B cell (primary cell): ENCODE measurements around the gene ATP9A. TPM values are rescaled to one million over a fixed set of nuclear protein-coding genes. Genes with fewer than 3 reads are reported as not detected.

Source experiments
- ATAC-seq: fragments of 200-7000 bp; cut with Tn5 transposase; one replicate; pipeline ENCODE4 v1.10.0; 2021; ENCODE audit warnings: low read depth, mild to moderate bottlenecking, moderate number of reproducible peaks, moderate library complexity
- CTCF ChIA-PET: fragments of 350-600 bp; sonication (Branson Sonifier 250); formaldehyde crosslinking; loops from one replicate; lab custom pipeline; 2021; ENCODE audit warnings: antibody characterized with exemption, inconsistent platforms; lab: Charles Lee
- POLR2A ChIA-PET: fragments of 350-600 bp; sonication (Branson Sonifier 250); formaldehyde crosslinking; loops from one replicate; lab custom pipeline; 2021; ENCODE audit warnings: antibody characterized with exemption; lab: Charles Lee
- DNase-seq: peaks from one replicate; pipeline ENCODE4 v3.0.0; 2013
- H2AFZ ChIP-seq: 2 replicates; pipeline ENCODE4 v1.6.1; 2012; ENCODE audit warnings: mild to moderate bottlenecking, low read depth, low read length; ENCODE audit not compliant: insufficient read depth, poor library complexity, severe bottlenecking
- H3K27ac ChIP-seq, 2 donors: 1 replicate in 1 of 2; 2 replicates in 1 of 2; pipeline ENCODE4 v1.5.1; 2012 to 2013; ENCODE audit warnings: low read length in 2 of 2, mild to moderate bottlenecking in 2 of 2, moderate library complexity in 1 of 2
- H3K27me3 ChIP-seq, 4 experiments: fragments of 200-600 bp in 1 of 4; sonication (generic) in 1 of 4; replicated peaks in 1 of 4; 1 replicate in 2 of 4; 2 replicates in 2 of 4; pipeline versions ENCODE4 v1.6.1 to v1.7.0; 2013 to 2016; ENCODE audit warnings: low read length in 3 of 4, mild to moderate bottlenecking in 2 of 4, mixed read lengths in 1 of 4, moderate library complexity in 1 of 4; ENCODE audit not compliant: insufficient read depth in 4 of 4, control insufficient read depth in 3 of 4; ENCODE audit errors: control extremely low read depth in 1 of 4
- H3K36me3 ChIP-seq, 2 experiments: replicated peaks in 1 of 2; 1 replicate in 1 of 2; 2 replicates in 1 of 2; pipeline versions ENCODE4 v1.6.1 to v1.7.1; 2013; ENCODE audit warnings: low read length in 1 of 2; ENCODE audit not compliant: insufficient read depth in 2 of 2, control insufficient read depth in 1 of 2; ENCODE audit errors: control extremely low read depth in 1 of 2, extremely low read depth in 1 of 2
- H3K4me1 ChIP-seq, 2 donors: fragments of 200-600 bp in 1 of 2; sonication (generic) in 1 of 2; 1 replicate in 1 of 2; 2 replicates in 1 of 2; pipeline versions ENCODE4 v1.5.1 to v1.6.1; 2013 to 2017; ENCODE audit warnings: low read length in 2 of 2; ENCODE audit not compliant: control insufficient read depth in 2 of 2, insufficient read depth in 2 of 2
- H3K4me2 ChIP-seq: replicated peaks from 2 replicates; pipeline ENCODE3; 2012; ENCODE audit warnings: mild to moderate bottlenecking, low read depth, low read length; ENCODE audit not compliant: poor library complexity, severe bottlenecking
- H3K4me3 ChIP-seq, 5 experiments: fragments of 200-600 bp in 1 of 5; sonication (generic) in 1 of 5; 1 replicate in 3 of 5; 2 replicates in 2 of 5; pipeline versions ENCODE4 v1.5.1 to v1.7.0; 2011 to 2016; ENCODE audit warnings: low read length in 4 of 5, mild to moderate bottlenecking in 4 of 5, low read depth in 2 of 5, control low read depth in 1 of 5, moderate library complexity in 1 of 5; ENCODE audit not compliant: insufficient read depth in 1 of 5; ENCODE audit errors: control extremely low read depth in 1 of 5, extremely low read depth in 1 of 5
- H3K79me2 ChIP-seq: fragments of 200-600 bp; sonication (generic); one replicate; pipeline ENCODE4 v1.6.0; 2016; ENCODE audit warnings: low read length; ENCODE audit not compliant: control insufficient read depth, insufficient read depth
- H3K9ac ChIP-seq: fragments of 200-600 bp; sonication (generic); 2 replicates; pipeline ENCODE4 v1.6.1; 2017; ENCODE audit warnings: mild to moderate bottlenecking, low read length, moderate library complexity
- H3K9me3 ChIP-seq, 3 donors: one replicate each; pipeline versions ENCODE4 v1.6.1 to v1.7.1; 2013; ENCODE audit warnings: low read length in 2 of 3; ENCODE audit not compliant: control insufficient read depth in 2 of 3, insufficient read depth in 1 of 3; ENCODE audit errors: control extremely low read depth in 1 of 3
- H4K20me1 ChIP-seq: 2 replicates; pipeline ENCODE4 v1.6.0; 2012; ENCODE audit warnings: mild to moderate bottlenecking, low read length; ENCODE audit not compliant: insufficient read depth, control insufficient read depth, poor library complexity, severe bottlenecking
- H3K27ac Mint-ChIP-seq: one replicate; pipeline ENCODE4 v1.8.0; 2021; ENCODE audit warnings: mixed read lengths
- H3K27me3 Mint-ChIP-seq: one replicate; pipeline ENCODE4 v1.8.0; 2021; ENCODE audit warnings: mixed read lengths
- H3K4me1 Mint-ChIP-seq: one replicate; pipeline ENCODE4 v1.8.0; 2021; ENCODE audit warnings: mixed read lengths
- H3K4me3 Mint-ChIP-seq: one replicate; pipeline ENCODE4 v1.8.0; 2021; ENCODE audit warnings: mixed read lengths
- H3K9me3 Mint-ChIP-seq: one replicate; pipeline ENCODE4 v1.8.0; 2022; ENCODE audit warnings: mixed read lengths; ENCODE audit not compliant: insufficient read depth
- CTCF ChIP-seq: fragments of 200-600 bp; IDR thresholded peaks from one replicate; pipeline ENCODE4 v1.8.0; 2022; ENCODE audit warnings: antibody characterized with exemption, mild to moderate bottlenecking
- EZH2 ChIP-seq: IDR thresholded peaks from 2 replicates; pipeline ENCODE4 v1.6.1; 2012; ENCODE audit warnings: borderline replicate concordance, low read depth, mild to moderate bottlenecking, moderate library complexity, low read length; ENCODE audit not compliant: insufficient read depth, poor library complexity, severe bottlenecking
- WGBS: methylation state at CpG from one replicate; pipeline ENCODE4 v1.1.5; 2013; ENCODE audit warnings: missing lambda C conversion rate; ENCODE audit not compliant: insufficient coverage; 5-methylcytosine and 5-hydroxymethylcytosine counted together
- intact Hi-C: fragments of 100-400 bp; cut with micrococcal nuclease; formaldehyde crosslinking; loops from one replicate; pipeline ENCODE4 v1.10.0; 2022
- polyA plus RNA-seq: library from polyadenylated mRNA; depleted of rRNA; stranded (reverse); fragments of >200 nt; gene quantifications from 2 replicates; pipeline ENCODE4 v1.2.3, GENCODE V29; 2012
- total RNA-seq, 2 donors: library from RNA; stranded (reverse); fragments of 120-200 nt in 1 of 2; gene quantifications; 1 replicate in 1 of 2; 2 replicates in 1 of 2; pipeline versions ENCODE4 v1.2.3 to v1.2.4, GENCODE V29; 2013 to 2022

The ATP9A gene
- total and polyA plus RNA-seq, 2 donors (not counting 1 experiment from before 2014, with no cell fraction given), result 0.13 to 0.22 TPM

GRCh38 chr20:51732096-51732791 is 35.9 kb downstream of the ATP9A start:
- intact Hi-C loops, result no loop called here
- no peaks in the 10 kb centered on the region for H3K9me3 ChIP-seq
- Mint-ChIP-seq H3K27ac (no peak overlapping the region), H3K27me3 (peaks cover 5% of the 10 kb centered on the region), H3K9me3 (no peaks in the 10 kb centered on the region), H3K4me1 (no peaks in the 10 kb centered on the region), H3K4me3 (no peak overlapping the region)
- no peaks in the 10 kb centered on the region for H3K79me2 ChIP-seq
- ChIA-PET CTCF (no interaction called here), POLR2A (no interaction called here)
- WGBS, result 82% methylated on average over 9 of the region's 12 CpGs
- no peaks in the 10 kb centered on the region for H3K36me3 ChIP-seq
- no peaks in the 10 kb centered on the region for H4K20me1 ChIP-seq
- TF ChIP-seq CTCF (no peak), EZH2 (no peak)
- no peaks in the 10 kb centered on the region for H3K4me1 ChIP-seq
- DNase-seq, result no peak
- no peak overlapping the region for H2AFZ ChIP-seq
- H3K4me3 ChIP-seq, result no peak overlapping the region
- H3K27me3 ChIP-seq, result no peaks in the 10 kb centered on the region
- no peak overlapping the region for H3K4me2 ChIP-seq
- no peak overlapping the region for H3K27ac ChIP-seq
- H3K9ac ChIP-seq, result no peak overlapping the region
- ATAC-seq, result no peak

- Histone ChIP-seq H3K27me3 (no peaks in the 10 kb centered on the region), H3K27ac (no peak overlapping the region), H2AFZ (no peak overlapping the region), H3K36me3 (no peaks in the 10 kb centered on the region), H3K4me3 (no peak overlapping the region), H4K20me1 (no peaks in the 10 kb centered on the region), H3K4me2 (no peak overlapping the region), H3K9me3 (no peaks in the 10 kb centered on the region), H3K79me2 (no peaks in the 10 kb centered on the region), H3K4me1 (no peaks in the 10 kb centered on the region), H3K9ac (no peak overlapping the region)
- ATAC-seq (no peak), DNase-seq (no peak)
- Mint-ChIP-seq H3K4me3 (no peak overlapping the region), H3K4me1 (no peaks in the 10 kb centered on the region), H3K27ac (no peak overlapping the region), H3K27me3 (peaks cover 5% of the 10 kb centered on the region), H3K9me3 (no peaks in the 10 kb centered on the region)
- WGBS, result 6% methylated on average over 5 of the region's 7 CpGs
- POLR2A ChIA-PET, result no interaction called here
- no peak for TF ChIP-seq CTCF
- TF ChIP-seq EZH2, result no peak
- intact Hi-C loops, result no loop called here
- CTCF ChIA-PET, result no interaction called here
Measured at GRCh38 chr20:51731731-51732095, 36.5 kb downstream of the ATP9A start.
